KMS-11 (cell line): ENCODE measurements around the gene RYR2.

Experiments used
- H2AFZ ChIP-seq: fragments of 200-600 bp; sonication (generic); 2 replicates; pipeline ENCODE4 v1.6.1; 2016; ENCODE audit warnings: antibody characterized with exemption, mixed run types, low read depth
- H3K27ac ChIP-seq: fragments of 200-600 bp; sonication (generic); 2 replicates; pipeline ENCODE4 v1.6.1; 2016; ENCODE audit warnings: mild to moderate bottlenecking, mixed run types
- H3K27me3 ChIP-seq: fragments of 200-600 bp; sonication (generic); 2 replicates; pipeline ENCODE4 v1.6.1; 2017; ENCODE audit warnings: mild to moderate bottlenecking, low read depth, mixed run types, moderate library complexity; ENCODE audit not compliant: insufficient read depth
- H3K36me3 ChIP-seq: fragments of 200-600 bp; sonication (generic); 2 replicates; pipeline ENCODE4 v1.6.1; 2017; ENCODE audit warnings: mild to moderate bottlenecking, mixed run types; ENCODE audit not compliant: insufficient read depth
- H3K4me1 ChIP-seq: fragments of 200-600 bp; sonication (generic); 2 replicates; pipeline ENCODE4 v1.6.1; 2016; ENCODE audit warnings: mild to moderate bottlenecking, low read depth, mixed run types; ENCODE audit not compliant: poor library complexity, severe bottlenecking
- H3K4me2 ChIP-seq: fragments of 200-600 bp; sonication (generic); 2 replicates; pipeline ENCODE4 v1.7.0; 2016; ENCODE audit warnings: mild to moderate bottlenecking, mixed run types
- H3K4me3 ChIP-seq: fragments of 200-600 bp; sonication (generic); IDR thresholded peaks from 2 replicates; pipeline ENCODE4 v1.6.1; 2017; ENCODE audit warnings: low read depth, low read length, mixed read lengths; ENCODE audit not compliant: insufficient read depth
- H3K79me2 ChIP-seq: fragments of 200-600 bp; sonication (generic); 2 replicates; pipeline ENCODE4 v1.6.1; 2016; ENCODE audit warnings: low read depth, mixed run types; ENCODE audit not compliant: insufficient read depth
- H3K9ac ChIP-seq: fragments of 200-600 bp; sonication (generic); 2 replicates; pipeline ENCODE4 v1.6.1; 2016; ENCODE audit warnings: mild to moderate bottlenecking, mixed run types
- H4K20me1 ChIP-seq: fragments of 200-600 bp; sonication (generic); 2 replicates; pipeline ENCODE4 v1.6.1; 2016; ENCODE audit warnings: mild to moderate bottlenecking, mixed run types; ENCODE audit not compliant: insufficient read depth
- CTCF ChIP-seq: fragments of 200-600 bp; sonication (generic); conservative IDR thresholded peaks from 2 replicates; pipeline ENCODE4 v1.6.1; 2017; ENCODE audit warnings: low read depth, mild to moderate bottlenecking, antibody characterized with exemption, low read length, moderate library complexity, mixed read lengths

The RYR2 gene

GRCh38 chr1:237760951-237761350, 719.0 kb downstream of the RYR2 start:
- no peak for TF ChIP-seq CTCF
- no peaks in the 10 kb centered on the region for H3K4me1 ChIP-seq
- no peaks in the 10 kb centered on the region for H3K36me3 ChIP-seq
- no peaks in the 10 kb centered on the region for H3K79me2 ChIP-seq
- H3K9ac ChIP-seq: no peak overlapping the region
- no peak overlapping the region for H3K4me2 ChIP-seq
- no peaks in the 10 kb centered on the region for H3K27me3 ChIP-seq
- no peaks in the 10 kb centered on the region for H4K20me1 ChIP-seq
- H2AFZ ChIP-seq: no peak overlapping the region
- H3K4me3 ChIP-seq: no peak overlapping the region
- H3K27ac ChIP-seq: no peak overlapping the region

- TF ChIP-seq CTCF: no peak
- no peaks in the 10 kb centered on the region for H3K4me1 ChIP-seq
- no peaks in the 10 kb centered on the region for H4K20me1 ChIP-seq
- H3K79me2 ChIP-seq: no peaks in the 10 kb centered on the region
- H3K4me2 ChIP-seq: no peak overlapping the region
- no peak overlapping the region for H3K9ac ChIP-seq
- no peak overlapping the region for H3K27ac ChIP-seq
- H3K4me3 ChIP-seq: no peak overlapping the region
- no peaks in the 10 kb centered on the region for H3K27me3 ChIP-seq
- no peaks in the 10 kb centered on the region for H3K36me3 ChIP-seq
- no peak overlapping the region for H2AFZ ChIP-seq
These were observed 721.2 kb downstream of the RYR2 start for GRCh38 chr1:237763137-237763536.

GRCh38 chr1:237763751-237764150, 721.8 kb downstream of the RYR2 start:
- H3K36me3 ChIP-seq: no peaks in the 10 kb centered on the region
- H3K4me2 ChIP-seq: no peak overlapping the region
- TF ChIP-seq CTCF: no peak
- H4K20me1 ChIP-seq: no peaks in the 10 kb centered on the region
- H3K4me3 ChIP-seq: no peak overlapping the region
- no peaks in the 10 kb centered on the region for H3K4me1 ChIP-seq
- no peak overlapping the region for H2AFZ ChIP-seq
- H3K9ac ChIP-seq: no peak overlapping the region
- H3K79me2 ChIP-seq: no peaks in the 10 kb centered on the region
- no peak overlapping the region for H3K27ac ChIP-seq
- H3K27me3 ChIP-seq: no peaks in the 10 kb centered on the region

- no peak overlapping the region for H3K4me3 ChIP-seq
- no peaks in the 10 kb centered on the region for H3K79me2 ChIP-seq
- no peaks in the 10 kb centered on the region for H4K20me1 ChIP-seq
- no peaks in the 10 kb centered on the region for H3K36me3 ChIP-seq
- TF ChIP-seq CTCF: no peak
- H3K27ac ChIP-seq: no peak overlapping the region
- H3K27me3 ChIP-seq: no peaks in the 10 kb centered on the region
- peak overlapping the region; percentile 16; the same call in 1 of the 2 replicates for H3K4me2 ChIP-seq
- H3K9ac ChIP-seq: no peak overlapping the region
- H3K4me1 ChIP-seq: no peaks in the 10 kb centered on the region
- peak overlapping the region; percentile 29; the same call in 1 of the 2 replicates for H2AFZ ChIP-seq
These were observed 727.9 kb downstream of the RYR2 start for GRCh38 chr1:237769916-237770315.
